HG03097 (cell line): ENCODE measurements around the gene ADARB2.

Experiments used
- ATAC-seq: cut with Tn5 transposase; IDR thresholded peaks from one replicate; pipeline ENCODE4 v1.9.1; 2021; ENCODE audit not compliant: unreplicated experiment, low FRiP score

The ADARB2 gene

DNA sequence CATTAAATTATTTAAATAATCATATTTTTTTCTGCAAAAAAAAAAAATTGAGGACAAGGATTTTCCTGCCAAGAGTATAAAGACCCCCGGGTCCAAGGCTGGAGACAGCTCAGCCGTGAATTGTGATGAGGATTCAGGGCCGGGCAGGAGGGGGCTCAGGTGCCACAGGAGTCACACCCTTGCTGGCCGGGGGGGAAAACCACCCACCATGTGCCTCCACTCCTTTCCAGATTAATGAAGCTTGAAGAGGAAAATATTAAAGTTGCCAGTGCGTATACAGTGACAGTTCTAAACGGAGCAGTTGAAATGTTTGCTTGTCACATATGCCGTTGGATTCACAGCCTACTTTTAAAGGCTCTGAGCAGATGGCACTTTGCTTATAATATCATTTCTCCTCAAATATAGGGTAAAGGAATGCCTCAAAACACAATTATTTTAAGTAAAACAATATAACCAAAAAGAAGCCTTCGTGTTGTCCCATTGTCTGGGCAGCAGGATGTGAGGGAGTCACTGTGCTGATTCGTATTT lies 49.6 kb downstream of the ADARB2 start:
- no peak for ATAC-seq

DNA sequence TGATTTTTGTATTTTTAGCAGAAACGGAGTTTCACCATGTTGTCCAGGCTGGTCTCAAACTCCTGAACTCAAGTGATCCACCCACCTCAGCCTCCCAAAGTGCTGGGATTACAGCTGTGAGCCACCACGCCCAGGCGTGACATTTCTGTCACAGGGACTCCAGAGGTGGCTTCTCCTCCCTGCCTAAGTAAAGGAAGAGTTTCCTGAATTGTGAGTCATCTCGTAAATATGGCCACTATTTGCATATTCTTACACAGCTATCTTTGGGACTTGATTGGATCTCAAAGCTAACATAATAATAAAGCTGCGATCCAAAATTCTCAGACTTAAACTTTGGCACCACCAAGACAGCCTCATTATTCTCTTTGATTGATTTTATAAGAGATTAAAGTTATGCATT lies 50.1 kb downstream of the ADARB2 start:
- ATAC-seq = no peak

DNA sequence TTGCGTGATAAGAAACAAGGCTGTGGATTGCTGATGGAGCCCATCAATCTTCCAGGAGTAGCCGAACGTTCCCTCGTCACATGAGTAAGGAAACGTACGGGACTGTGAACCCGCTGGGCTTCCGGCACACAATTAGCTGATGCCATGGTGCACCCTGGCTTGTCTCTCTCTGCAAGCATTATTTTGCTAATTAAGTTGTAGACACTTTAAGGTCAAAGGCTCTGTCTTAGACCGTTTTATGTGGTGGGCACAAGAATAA lies 50.9 kb downstream of the ADARB2 start:
- no peak for ATAC-seq

DNA sequence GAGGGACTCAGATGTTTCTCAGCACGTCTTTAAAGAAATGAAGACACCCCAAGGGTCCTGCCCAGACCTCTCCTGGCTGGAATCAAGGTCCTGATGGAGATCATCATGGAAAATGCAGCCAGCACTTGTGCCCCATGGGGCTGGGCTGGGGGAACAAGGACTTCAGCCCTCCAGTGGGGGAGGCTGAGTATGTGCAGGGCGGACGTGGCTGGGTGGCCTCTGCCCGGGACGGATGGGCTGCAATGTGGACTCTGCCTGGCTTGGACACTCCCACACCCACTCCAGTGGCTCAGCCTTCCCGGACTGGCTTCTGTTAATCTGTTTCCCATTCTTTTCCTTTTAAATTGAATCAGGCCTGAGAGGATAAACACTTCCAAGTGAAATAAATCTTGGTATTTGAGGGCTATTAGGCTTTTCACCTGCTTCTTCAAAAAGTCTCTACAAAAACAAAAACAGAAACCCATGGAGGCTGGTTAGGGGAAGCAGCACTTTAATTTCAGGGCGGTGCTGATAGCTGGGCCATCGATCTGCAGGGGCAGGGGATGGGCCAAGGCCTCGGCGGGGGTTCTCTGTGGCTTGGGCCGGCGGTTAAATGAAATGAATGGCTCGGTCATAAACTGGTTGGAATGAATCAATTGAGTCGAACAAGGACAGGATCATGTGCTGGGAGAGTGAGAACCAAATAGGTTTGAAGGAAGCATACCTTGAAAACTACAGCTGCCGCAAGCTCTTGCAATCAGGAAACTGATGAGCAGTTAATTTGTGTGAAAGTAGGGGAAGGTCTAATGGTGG lies 51.4 kb downstream of the ADARB2 start:
- ATAC-seq = no peak

DNA sequence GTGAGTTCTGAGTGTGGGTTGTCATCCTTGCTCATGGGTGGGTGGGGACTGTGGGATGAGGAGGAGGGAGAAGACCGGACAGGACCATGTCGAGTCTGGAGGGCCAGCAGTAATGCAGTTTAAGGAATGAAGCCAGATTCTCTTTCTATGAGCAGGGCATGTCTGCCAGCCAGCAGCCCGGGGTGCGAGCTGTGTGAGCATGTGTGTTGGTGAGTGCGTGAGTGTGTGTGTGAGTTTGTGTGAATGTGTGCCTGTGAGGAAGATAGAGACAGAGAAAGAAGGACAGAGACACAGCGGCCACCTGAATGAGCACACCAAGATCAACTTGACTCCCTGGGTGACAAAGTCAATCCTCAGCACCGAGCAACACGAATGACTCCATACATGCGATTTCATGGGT lies 52.3 kb downstream of the ADARB2 start:
- ATAC-seq = no peak

DNA sequence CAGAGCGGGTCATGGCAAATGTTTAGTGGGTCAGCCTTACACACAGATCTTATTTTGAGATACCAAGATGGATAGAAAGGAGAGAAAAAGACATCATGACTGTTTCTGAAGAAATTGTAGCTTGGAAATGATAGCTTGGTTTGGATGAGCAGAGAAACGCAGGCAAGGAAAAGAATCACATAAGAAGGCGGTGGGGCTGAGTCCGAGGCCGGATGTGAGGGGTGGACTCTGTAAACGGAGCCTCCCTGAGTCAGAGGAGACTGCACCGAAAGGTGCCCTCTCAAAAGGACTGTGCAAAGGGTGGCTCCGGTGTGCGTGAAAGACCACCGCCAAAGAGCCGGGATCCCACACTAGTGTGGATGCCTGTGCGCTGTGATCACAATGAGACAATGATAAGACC lies 53.7 kb downstream of the ADARB2 start:
- ATAC-seq = no peak

DNA sequence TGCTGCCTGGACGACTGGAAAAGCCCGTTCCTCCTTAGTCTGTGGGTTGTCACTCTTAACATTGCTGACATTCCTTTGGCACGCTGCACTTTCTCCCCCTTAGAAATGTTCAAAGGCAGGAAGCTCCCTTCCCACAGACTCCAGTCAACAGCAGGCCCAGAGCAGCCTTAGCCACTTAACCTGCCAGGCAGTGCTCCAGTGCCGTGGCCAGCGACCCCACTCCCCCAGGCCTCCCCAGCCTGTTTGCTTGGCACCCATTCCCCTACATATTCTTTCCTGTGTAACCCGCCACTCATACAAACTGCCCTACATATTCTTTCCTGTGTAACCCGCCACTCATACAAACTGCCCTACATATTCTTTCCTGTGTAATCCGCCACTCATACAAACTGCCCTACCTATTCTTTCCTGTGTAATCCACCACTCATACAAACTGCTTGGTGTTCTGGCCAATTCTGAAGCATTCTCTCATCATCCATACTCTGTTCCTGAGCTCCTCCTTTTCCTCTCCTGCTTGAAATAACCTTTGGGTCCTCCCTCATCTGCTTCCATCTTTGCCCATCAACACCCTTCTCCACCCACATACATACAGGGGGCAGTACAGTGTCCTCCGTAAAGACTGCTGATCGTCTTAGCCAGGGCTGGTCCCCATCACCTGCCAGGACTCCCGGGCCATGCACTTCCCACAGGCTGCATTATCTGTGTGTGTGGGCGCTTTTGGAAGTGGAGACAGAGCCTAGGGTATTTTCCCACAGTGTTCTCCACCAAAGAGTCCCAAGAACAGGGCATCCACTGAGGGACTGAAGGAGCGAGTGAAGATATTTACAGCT lies 57.3 kb downstream of the ADARB2 start:
- no peak for ATAC-seq

DNA sequence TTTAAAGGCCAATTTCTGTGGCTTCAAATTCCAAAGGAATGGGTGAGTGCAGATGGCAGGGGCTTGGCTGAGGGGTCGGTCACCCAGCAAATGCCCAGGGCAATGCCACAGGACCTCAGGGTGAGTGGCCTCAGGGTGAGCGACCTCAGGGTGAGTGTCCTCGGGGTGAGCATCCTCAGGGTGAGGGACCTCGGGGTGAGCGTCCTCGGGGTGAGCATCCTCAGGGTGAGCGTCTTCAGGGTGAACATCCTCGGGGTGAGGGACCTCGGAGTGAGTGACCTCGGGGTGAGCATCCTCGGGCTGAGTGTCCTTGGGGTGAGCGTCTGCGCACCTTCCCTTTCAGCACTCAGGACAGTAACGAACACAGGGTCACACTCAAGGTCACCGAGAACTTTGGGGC lies 59.2 kb downstream of the ADARB2 start:
- no peak for ATAC-seq

DNA sequence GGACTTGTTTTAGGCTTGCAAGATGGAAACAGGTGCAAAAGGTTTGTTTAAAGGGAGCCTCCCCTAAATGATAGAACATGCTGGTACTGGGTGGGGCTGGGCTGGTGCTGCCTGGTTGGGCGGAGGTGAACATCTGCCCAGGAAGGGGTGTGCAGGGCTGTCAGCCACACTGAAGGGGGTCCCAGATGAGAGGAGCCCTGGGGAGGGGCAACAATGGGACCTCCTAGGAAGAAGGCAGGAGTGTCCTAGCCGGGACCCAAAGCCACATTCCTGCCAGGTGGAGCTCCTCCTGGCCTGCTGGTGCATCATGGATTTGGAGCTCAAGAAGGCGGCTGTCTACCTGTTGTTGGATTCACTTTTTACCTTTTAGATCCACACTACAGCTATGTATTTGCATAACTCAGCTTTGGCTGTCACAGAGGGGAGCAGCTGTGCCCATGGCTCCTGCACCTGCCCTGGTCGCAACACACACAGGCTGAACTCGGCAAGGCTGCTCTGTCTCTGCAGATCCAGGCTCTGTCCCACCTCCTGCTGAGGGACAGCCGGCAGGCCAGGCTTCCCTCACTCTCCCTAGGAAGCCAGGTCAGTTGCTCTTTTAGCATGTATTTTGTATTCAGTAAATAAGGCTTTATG lies 59.9 kb downstream of the ADARB2 start:
- no peak for ATAC-seq

DNA sequence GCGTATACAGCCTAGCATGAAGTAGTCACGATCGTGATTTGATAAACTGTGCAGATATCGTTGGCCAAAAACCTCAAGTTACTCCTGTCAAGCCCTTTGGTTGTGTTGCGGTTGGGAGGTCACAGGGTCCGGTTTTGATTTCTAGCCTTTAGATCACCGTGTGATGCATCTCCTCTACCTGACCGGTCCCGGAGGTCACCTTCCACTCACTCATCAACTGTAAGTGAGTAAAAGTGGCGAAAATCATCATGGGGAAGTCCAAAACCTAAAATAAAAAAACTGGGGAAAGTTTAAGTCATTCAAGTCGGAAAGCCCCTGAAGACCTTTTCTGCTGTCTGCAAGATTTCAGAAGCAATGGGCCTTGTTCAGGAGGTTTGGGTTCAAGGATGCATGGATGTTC lies 62.8 kb downstream of the ADARB2 start:
- no peak for ATAC-seq

DNA sequence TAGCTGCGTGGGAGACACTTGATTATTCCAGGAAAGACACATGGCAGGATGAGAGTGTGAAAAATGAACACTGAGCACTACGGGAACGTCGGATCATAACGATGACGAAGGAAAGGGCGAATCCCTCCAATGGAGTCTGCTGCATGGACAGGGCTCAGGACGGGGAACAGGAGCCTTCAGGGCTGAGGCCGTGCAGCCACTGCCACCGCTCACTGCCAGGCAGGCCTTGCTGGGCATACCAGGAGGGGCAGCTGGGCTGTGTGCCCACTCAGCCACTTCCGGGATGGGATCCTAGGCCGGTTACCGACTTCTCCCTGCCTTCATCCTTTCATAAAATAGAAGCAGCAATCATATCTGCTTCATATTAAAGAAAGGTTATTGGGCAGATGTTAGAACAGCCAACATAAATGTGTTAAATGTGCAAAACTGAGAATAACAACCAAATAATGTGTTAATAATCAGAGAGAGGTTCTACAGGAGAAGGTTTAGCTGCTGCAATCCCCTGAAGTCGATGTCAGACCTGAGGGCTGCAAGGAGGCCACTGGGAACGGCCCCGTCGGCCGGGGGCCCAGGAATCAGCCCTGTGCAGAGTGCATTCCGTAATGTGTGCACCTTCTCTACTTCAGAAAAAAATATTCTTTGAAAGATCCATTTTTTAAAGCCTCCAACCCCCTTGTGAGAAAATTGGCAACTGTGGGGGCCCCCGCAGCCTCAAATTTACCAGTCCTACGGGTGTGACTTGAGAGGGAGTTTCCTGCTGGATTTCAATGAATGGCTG lies 63.6 kb downstream of the ADARB2 start:
- no peak for ATAC-seq

DNA sequence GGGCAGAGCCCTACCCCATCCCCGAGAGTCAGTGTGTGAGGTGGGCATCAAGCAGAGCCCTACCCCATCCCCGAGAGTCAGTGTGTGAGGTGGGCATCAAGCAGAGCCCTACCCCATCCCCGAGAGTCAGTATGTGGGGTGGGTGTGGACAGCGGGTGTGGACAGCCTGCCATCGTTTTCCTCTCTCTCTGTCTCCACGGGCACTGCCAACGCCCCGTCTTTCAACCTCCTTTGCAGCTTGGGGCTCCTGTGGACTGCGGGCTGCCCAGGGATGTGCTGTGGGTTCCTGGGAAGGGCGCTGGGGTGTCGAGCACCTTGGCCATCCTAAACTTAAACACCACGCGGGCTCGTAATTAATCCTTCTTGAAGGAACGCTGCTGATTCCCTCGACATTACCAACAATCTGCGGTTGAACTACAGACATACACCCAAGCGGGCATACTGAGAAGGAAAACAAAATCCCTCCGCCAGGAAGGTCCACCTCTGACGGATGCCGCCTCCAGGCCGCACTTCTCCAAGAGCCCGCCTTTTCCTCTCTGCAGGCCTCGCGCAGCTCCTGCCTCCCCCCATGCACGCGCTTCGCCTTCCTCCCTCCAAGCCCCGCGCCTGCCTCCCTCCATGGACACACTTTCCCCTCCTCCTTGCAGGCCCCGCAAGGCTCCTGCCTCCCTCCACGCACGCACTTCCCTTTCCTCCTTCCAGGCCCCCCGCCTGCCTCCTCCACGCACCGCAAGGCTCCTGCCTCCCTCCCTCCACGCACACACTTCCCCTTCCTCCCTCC lies 65.1 kb downstream of the ADARB2 start:
- ATAC-seq = no peak

DNA sequence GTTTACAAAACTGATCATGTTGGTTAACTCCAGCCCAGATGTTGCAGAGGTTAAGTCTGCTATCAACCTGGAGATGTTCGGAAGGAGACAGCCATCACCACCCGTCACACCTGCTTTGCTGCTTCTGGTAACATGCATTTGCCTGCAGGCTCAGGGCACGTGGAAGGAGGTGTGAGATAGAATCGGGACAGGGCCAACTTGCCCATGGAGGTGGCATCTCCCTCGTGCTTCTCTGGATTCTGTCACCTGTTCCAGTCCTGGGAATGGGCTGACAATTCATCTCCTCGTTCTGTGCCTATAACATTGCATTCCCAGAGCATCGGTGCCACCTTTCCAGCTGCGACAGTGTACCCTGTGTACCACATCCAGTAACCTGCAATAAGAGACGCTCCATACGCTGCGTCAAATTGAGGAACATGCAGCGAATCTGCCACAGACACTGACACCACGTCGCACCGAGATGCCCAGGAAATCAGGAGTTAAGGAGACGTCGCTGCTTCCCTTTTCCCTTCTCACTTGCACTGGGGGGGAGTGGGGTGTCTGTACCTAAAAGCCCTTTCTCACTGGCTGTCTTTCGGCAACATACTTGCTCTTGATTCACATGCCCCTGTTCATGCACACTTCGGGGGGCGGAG lies 65.8 kb downstream of the ADARB2 start:
- no peak for ATAC-seq

DNA sequence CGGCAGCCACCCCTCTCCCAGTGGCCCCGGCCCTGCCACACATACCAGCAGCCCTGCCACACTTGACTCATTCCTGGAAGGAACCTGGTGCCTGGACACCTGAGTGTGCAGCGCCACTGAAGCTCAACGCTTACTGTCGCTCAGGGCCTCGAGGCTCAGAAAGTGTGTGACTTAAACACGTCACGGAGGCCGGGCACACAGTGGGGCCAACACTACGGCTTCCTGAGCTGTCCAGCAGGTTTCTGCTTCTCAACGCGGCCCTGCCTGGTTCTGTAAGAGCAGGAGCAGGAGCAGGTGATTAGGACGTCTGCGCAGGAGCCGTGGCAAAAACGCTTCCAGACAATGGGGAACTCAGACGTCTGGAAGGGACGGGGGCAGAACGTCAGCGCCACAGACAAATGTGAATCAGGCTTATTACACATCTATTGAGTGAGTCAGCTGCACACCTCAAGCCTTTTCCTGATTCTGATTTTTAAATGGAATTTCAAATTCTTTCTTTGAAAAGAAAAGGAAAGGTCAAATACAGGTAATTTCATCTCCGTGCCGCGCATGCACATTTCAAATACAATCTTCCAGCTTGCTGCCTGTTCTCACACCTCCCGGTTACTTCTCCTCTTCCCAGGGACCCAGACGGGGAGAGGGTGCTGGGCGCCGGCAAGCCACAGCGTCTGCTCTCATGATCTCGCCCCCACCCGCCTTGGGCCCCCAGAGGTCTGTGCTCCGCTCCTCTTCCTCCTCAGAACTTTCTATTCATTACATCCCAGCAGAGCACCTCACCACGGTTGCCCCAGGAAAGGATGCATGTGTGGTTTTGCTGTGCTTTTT lies 66.6 kb downstream of the ADARB2 start:
- no peak for ATAC-seq

DNA sequence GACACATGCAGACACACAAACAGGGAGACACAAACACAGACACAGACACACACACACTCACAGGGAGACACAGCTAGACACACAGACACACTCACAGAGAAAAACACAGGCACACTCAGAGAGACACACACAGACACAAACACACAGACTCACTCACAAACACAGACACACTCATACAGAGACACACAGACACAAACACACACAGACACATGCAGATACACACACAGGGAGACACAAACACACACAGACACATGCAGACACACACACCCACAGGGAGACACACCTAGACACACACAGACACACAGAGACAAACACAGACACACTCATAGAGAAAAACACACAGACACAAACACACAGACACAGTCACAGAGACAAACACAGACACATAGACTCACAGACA lies 67.9 kb downstream of the ADARB2 start:
- no peak for ATAC-seq

DNA sequence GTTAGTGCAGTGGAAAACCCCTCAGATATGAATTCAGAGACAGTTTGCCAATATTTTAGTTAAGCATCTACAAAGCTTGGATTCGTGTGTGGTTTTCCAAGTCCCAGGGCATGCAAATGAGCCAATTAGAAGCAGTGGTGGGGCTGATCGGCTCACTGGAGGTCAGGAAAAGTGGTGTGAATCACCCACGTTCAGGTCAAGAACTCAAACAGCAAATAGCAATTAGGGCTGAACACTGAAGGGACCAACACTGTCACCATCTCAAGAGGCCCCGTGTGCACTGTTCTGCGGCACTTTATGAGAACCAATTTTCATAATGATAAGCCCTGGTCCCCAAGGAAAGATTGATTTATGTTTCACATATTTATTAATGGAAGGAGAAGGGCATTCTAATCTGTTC lies 68.9 kb downstream of the ADARB2 start:
- ATAC-seq = no peak

DNA sequence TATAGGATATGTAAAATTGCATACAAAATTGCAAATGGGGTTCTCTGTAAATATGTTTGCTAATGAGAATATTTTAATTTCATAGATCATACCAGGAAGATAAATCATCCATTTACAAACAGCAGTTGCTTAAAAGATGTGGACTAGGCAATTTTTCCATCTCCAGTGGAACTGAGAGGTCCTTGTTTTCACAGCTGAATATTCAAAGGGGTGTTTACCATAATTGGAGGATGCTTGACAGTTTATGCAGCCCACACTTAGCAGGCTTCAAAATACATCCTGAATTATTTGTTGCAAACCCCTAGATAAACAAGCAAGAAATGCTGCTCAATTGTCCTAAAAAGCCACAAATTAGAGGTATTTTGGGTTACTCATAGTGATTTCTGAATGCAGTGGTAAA lies 69.9 kb downstream of the ADARB2 start:
- no peak for ATAC-seq

DNA sequence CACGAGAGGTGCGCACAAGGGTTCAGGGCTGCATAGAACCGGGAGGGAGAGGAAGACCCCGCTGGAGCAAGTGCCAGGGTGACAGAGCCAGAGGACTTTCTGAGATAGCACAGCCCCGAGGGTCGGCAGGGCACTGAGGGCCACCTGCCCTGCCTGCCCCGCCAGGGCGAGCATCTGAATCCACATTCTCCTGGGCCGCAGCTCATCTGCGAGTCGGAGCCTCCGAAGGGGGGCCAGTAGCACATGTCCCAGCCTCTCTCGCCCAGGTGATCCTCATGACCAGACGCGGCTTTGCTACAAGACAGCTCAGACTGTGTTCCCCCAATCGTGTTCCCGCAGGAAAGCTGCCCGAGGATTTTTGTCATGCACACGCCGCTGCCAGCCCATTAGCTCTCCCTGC lies 71.2 kb downstream of the ADARB2 start:
- no peak for ATAC-seq

DNA sequence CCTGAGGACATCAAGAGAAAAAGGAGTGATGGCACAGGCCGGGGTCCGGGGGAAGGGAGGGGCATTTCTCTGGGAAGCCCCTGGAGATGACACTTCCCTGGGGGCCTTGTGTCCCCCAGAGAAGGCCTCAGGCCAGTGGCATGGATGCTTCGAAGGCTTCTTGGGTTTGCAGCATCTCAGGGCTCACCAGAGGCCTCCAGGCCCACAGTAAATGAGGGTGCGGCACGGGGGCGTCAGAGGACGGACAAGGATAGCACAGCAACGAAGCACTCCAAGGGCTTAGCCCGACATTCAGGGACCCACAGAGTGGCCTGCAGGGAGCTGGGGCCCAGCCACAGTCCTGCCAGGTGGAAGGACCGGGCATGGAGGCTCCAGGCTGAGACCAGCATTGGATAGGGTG lies 71.6 kb downstream of the ADARB2 start:
- no peak for ATAC-seq
